ENCODE measurements around the gene NHEJ1.

Gene NHEJ1

DNA sequence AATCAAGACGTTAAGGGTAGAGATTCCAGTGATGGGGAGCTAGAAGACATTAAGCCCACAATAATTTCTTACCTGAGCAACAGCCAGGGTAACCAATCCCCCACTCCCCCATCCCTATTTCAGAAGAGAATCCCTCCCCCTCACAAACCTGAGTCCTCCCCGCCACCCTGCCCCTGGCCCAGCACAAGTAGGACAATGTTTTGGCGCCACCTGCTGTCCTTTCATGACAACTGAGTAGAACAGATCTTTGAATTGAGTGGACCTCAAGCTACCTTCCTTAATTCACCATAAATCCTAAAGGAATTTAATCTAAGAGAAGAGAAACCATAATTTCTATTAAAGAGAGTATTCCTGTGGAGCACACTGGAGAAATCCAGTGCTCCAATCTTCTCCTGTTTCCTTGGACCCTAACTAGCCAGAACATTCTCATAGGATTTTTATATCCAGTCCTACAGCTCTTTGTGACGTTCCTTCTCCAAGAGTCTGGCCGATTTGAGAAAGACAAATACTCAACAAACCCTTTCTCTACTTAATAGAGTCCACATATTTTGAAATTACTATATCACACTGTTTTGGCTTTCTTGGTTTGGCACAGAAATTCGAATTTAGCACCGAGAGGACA, 41.1 kb downstream of the NHEJ1 start:
- no peaks in the 10 kb centered on the region for H3K4me1 ChIP-seq (ENCODE audit: insufficient read depth, low read length, severe bottlenecking)
- H3K9me2 ChIP-seq (ENCODE audit: low read depth, low read length) = no peaks in the 10 kb centered on the region
- TF ChIP-seq EZH2 (IDR thresholded peaks at IDR 0.05; ENCODE audit: borderline replicate concordance, low read length) = no peak
- TF ChIP-seq, protein P1, sequence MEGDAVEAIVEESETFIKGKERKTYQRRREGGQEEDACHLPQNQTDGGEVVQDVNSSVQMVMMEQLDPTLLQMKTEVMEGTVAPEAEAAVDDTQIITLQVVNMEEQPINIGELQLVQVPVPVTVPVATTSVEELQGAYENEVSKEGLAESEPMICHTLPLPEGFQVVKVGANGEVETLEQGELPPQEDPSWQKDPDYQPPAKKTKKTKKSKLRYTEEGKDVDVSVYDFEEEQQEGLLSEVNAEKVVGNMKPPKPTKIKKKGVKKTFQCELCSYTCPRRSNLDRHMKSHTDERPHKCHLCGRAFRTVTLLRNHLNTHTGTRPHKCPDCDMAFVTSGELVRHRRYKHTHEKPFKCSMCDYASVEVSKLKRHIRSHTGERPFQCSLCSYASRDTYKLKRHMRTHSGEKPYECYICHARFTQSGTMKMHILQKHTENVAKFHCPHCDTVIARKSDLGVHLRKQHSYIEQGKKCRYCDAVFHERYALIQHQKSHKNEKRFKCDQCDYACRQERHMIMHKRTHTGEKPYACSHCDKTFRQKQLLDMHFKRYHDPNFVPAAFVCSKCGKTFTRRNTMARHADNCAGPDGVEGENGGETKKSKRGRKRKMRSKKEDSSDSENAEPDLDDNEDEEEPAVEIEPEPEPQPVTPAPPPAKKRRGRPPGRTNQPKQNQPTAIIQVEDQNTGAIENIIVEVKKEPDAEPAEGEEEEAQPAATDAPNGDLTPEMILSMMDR (IDR thresholded peaks at IDR 0.05; ENCODE audit: low read length) = peak; percentile 87
- no peak overlapping the region for H3K4me2 ChIP-seq (ENCODE audit: low read length)
- no peak overlapping the region for H3K27ac ChIP-seq (ENCODE audit: low read depth, low read length, poor library complexity, severe bottlenecking)
- no peak overlapping the region for H3K4me3 ChIP-seq (ENCODE audit: low read depth, low read length, poor library complexity, severe bottlenecking)
- no peak overlapping the region for H3K9ac ChIP-seq (ENCODE audit: low read length)
- H3K9me3 ChIP-seq (ENCODE audit: low read length) = no peaks in the 10 kb centered on the region
- H4K20me1 ChIP-seq (ENCODE audit: insufficient read depth, low read length) = no peaks in the 10 kb centered on the region
- H3K36me3 ChIP-seq (ENCODE audit: insufficient read depth, low read length) = no peaks in the 10 kb centered on the region
- no peaks in the 10 kb centered on the region for H3F3A ChIP-seq (ENCODE audit: insufficient read depth, low read length)
- H3K79me2 ChIP-seq (ENCODE audit: insufficient read depth, low read length) = no peaks in the 10 kb centered on the region
- no peak overlapping the region for H2AFZ ChIP-seq (ENCODE audit: low read length)
- H3K27me3 ChIP-seq (ENCODE audit: insufficient read depth, low read length) = no peaks in the 10 kb centered on the region

DNA sequence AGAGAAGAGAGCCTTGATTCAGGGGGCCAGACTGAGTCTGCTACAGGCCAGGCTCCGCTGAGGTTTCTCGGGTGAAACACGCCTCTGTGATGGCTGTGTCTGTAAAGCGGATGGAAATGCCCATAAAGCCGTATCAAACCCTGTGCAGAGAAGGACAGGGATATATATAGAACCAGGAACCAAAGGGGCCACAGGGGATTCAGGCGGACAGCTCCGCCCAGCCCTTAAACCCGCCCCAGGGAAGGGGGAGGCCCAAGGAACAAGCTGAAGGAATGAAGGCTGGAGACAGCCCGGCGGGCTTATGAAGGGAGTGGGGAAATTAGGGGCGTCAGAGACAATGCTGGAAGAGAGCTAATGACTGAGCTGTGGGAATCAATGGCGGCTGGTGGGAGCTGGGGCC, 42.1 kb downstream of the NHEJ1 start:
- H3K36me3 ChIP-seq (ENCODE audit: insufficient read depth, low read length) = no peaks in the 10 kb centered on the region
- no peaks in the 10 kb centered on the region for H3K79me2 ChIP-seq (ENCODE audit: insufficient read depth, low read length)
- no peak overlapping the region for H3K9ac ChIP-seq (ENCODE audit: low read length)
- no peaks in the 10 kb centered on the region for H3K9me2 ChIP-seq (ENCODE audit: low read depth, low read length)
- no peaks in the 10 kb centered on the region for H4K20me1 ChIP-seq (ENCODE audit: insufficient read depth, low read length)
- H3K4me1 ChIP-seq (ENCODE audit: insufficient read depth, low read length, severe bottlenecking) = no peaks in the 10 kb centered on the region
- no peak overlapping the region for H2AFZ ChIP-seq (ENCODE audit: low read length)
- H3K9me3 ChIP-seq (ENCODE audit: low read length) = no peaks in the 10 kb centered on the region
- no peak overlapping the region for H3K4me3 ChIP-seq (ENCODE audit: low read depth, low read length, poor library complexity, severe bottlenecking)
- H3K4me2 ChIP-seq (ENCODE audit: low read length) = no peak overlapping the region
- TF ChIP-seq, protein P1 (IDR thresholded peaks at IDR 0.05; ENCODE audit: low read length) = no peak
- TF ChIP-seq EZH2 (IDR thresholded peaks at IDR 0.05; ENCODE audit: borderline replicate concordance, low read length) = no peak
- no peak overlapping the region for H3K27ac ChIP-seq (ENCODE audit: low read depth, low read length, poor library complexity, severe bottlenecking)
- no peaks in the 10 kb centered on the region for H3K27me3 ChIP-seq (ENCODE audit: insufficient read depth, low read length)
- H3F3A ChIP-seq (ENCODE audit: insufficient read depth, low read length) = no peaks in the 10 kb centered on the region

DNA sequence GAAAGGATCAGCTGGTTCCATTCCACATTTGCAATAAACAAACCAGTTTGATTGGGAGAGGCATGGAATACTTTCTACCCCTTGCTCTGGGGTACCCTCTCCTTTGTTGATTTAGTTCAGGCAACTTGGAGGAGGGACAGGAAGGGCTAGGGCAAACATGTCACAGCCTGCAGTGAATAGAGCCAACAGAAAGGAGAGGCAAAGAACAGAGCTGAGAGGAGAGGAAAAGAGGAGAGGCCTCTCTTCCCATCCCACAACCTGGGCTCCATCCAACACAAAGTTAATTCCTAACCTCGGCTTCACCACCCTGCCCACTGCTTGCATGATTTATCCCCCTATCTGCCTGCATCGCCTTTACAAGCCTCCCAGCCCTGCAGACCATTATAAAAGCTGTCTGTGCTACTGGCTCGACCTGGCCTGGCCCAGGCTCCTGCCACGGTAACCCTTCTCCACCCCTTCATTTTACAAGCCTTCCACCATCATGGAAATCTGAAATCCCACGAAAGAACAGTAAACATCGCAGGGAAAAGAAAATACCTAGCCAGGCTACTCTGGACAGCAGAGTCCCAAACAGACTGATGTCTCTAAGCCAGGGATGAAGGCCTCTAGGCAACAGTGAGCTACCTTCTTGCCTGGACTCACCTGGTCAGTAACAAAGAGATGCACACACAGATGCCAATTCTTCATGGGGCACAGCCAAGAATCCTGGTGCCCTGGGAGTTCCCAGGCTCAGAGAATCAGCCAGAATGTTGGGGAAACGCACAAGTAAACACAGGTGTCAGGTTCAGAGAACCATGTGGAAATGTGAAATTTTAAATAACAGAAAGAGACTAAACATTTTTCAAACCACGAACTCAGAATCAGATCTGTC, 43.6 kb downstream of the NHEJ1 start:
- Histone ChIP-seq H3K79me2 (ENCODE audit: insufficient read depth, low read length) (no peaks in the 10 kb centered on the region), H3K27me3 (ENCODE audit: insufficient read depth, low read length) (no peaks in the 10 kb centered on the region), H3K4me2 (ENCODE audit: low read length) (no peak overlapping the region), H2AFZ (ENCODE audit: low read length) (no peak overlapping the region), H3K36me3 (ENCODE audit: insufficient read depth, low read length) (no peaks in the 10 kb centered on the region), H3K9me2 (ENCODE audit: low read depth, low read length) (no peaks in the 10 kb centered on the region), H3K27ac (ENCODE audit: low read depth, low read length, poor library complexity, severe bottlenecking) (no peak overlapping the region), H3K4me1 (ENCODE audit: insufficient read depth, low read length, severe bottlenecking) (no peaks in the 10 kb centered on the region), H3K4me3 (ENCODE audit: low read depth, low read length, poor library complexity, severe bottlenecking) (no peak overlapping the region), H4K20me1 (ENCODE audit: insufficient read depth, low read length) (no peaks in the 10 kb centered on the region), H3F3A (ENCODE audit: insufficient read depth, low read length) (no peaks in the 10 kb centered on the region), H3K9ac (ENCODE audit: low read length) (no peak overlapping the region), H3K9me3 (ENCODE audit: low read length) (no peaks in the 10 kb centered on the region)
- TF ChIP-seq, protein P1 (IDR thresholded peaks at IDR 0.05; ENCODE audit: low read length) = no peak
- TF ChIP-seq EZH2 (IDR thresholded peaks at IDR 0.05; ENCODE audit: borderline replicate concordance, low read length) = no peak

Measured in OCI-LY1 (cell line).